Body of pancreas (tissue), 4 donors: ENCODE data around the gene KIAA1549. TPM values are rescaled to one million over a fixed set of nuclear protein-coding genes. Genes with fewer than 3 reads are reported as not detected.
A peak's percentile ranks its signal among the peaks of the same experiment; 100 is the strongest.

Experiments
- ATAC-seq: fragments of 150-250 bp; one replicate; pipeline ENCODE4 v1.9.1; 2016
- DNase-seq, 4 donors: peaks; one replicate each; pipeline ENCODE4 v3.0.0-alpha.2; 2019
- H3K27ac ChIP-seq, 4 donors: fragments of 200-600 bp; sonication (generic); 1 replicate in 3 of 4; 2 replicates in 1 of 4; pipeline versions ENCODE4 v1.5.1 to v1.6.1; 2016 to 2019; ENCODE audit warnings: mild to moderate bottlenecking in 1 of 4, mixed read lengths in 1 of 4, moderate library complexity in 1 of 4
- H3K27me3 ChIP-seq, 2 donors: fragments of 200-600 bp; sonication (generic); one replicate each; pipeline ENCODE4 v1.6.0; 2016; ENCODE audit warnings: mild to moderate bottlenecking in 1 of 2
- H3K36me3 ChIP-seq, 2 donors: fragments of 200-600 bp; sonication (generic); replicated peaks in 1 of 2; 2 replicates each; pipeline ENCODE4 v1.5.1; 2016; ENCODE audit warnings: low read depth in 2 of 2; ENCODE audit not compliant: insufficient read depth in 1 of 2
- H3K4me1 ChIP-seq: fragments of 200-600 bp; sonication (generic); one replicate; pipeline ENCODE4 v1.6.0; 2016
- H3K4me3 ChIP-seq, 2 donors: fragments of 200-600 bp; sonication (generic); 1 replicate in 1 of 2; 2 replicates in 1 of 2; pipeline ENCODE4 v1.5.1; 2016 to 2019
- H3K9me3 ChIP-seq, 3 donors: fragments of 200-600 bp; sonication (generic); 1 replicate in 2 of 3; 2 replicates in 1 of 3; pipeline ENCODE4 v1.5.1; 2016
- POLR2A ChIP-seq, 3 donors: fragments of 450-650 bp; IDR thresholded peaks; one replicate each; pipeline ENCODE4 v1.6.1; 2016; ENCODE audit warnings: antibody characterized with exemption in 3 of 3, mild to moderate bottlenecking in 2 of 3
- WGBS, 2 donors: methylation state at CpG; one replicate each; pipeline ENCODE4 v1.1.5; 2017; 5-methylcytosine and 5-hydroxymethylcytosine counted together
- intact Hi-C: fragments of 100-400 bp; cut with DNase I; formaldehyde crosslinking; loops from one replicate; pipeline ENCODE4 v1.15.1; 2023
- total RNA-seq, 2 donors: library from RNA; depleted of rRNA; stranded (reverse); fragments of >200 nt; gene quantifications; one replicate each; pipeline ENCODE4 v1.1.0, GENCODE V29; 2016
- TF ChIP-seq, protein P1 (sequence below), 7 experiments: fragments of 450-650 bp in 4 of 7; fragments of 200-600 bp in 3 of 7; sonication (generic) in 3 of 7; IDR thresholded peaks; one replicate each; pipeline ENCODE4 v1.5.1; 2016 to 2019; ENCODE audit warnings: antibody characterized with exemption in 7 of 7

Gene KIAA1549
- total RNA-seq, 2 donors from 2014 or later, result 5.3 to 6.0 TPM

DNA sequence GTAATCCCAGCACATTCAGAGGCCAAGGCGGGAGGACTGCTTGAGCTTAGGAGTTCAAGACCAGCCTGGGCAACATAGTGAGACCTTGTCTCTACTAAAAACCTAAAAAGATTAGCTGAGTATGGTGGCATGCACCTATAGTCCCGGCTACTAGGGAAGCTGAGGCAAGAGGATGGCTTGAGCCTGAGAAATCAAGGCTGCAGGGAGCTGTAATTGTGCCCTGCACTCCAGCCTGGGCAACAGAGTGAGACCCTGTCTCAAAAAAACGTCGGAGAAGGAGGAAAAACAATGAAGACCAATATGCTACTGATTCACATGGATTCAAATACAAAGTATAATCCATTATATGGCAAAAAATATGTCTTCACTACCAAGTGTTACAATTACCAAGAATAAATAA lies 41.1 kb upstream of the KIAA1549 start:
- H3K27me3 ChIP-seq, result no peaks in the 10 kb centered on the region
- TF ChIP-seq POLR2A (IDR thresholded peaks at IDR 0.05), result no peak
- TF ChIP-seq, protein P1, sequence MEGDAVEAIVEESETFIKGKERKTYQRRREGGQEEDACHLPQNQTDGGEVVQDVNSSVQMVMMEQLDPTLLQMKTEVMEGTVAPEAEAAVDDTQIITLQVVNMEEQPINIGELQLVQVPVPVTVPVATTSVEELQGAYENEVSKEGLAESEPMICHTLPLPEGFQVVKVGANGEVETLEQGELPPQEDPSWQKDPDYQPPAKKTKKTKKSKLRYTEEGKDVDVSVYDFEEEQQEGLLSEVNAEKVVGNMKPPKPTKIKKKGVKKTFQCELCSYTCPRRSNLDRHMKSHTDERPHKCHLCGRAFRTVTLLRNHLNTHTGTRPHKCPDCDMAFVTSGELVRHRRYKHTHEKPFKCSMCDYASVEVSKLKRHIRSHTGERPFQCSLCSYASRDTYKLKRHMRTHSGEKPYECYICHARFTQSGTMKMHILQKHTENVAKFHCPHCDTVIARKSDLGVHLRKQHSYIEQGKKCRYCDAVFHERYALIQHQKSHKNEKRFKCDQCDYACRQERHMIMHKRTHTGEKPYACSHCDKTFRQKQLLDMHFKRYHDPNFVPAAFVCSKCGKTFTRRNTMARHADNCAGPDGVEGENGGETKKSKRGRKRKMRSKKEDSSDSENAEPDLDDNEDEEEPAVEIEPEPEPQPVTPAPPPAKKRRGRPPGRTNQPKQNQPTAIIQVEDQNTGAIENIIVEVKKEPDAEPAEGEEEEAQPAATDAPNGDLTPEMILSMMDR (IDR thresholded peaks at IDR 0.05), result no peak
- DNase-seq (no peak), ATAC-seq (no peak)
- H3K9me3 ChIP-seq, result no peaks in the 10 kb centered on the region
- peaks cover 0 to 3% of the 10 kb centered on the region in 2 donors for H3K36me3 ChIP-seq
- 64 to 84% methylated on average over 4 of the region's 4 CpGs for WGBS, 2 donors
- H3K4me1 ChIP-seq, result no peaks in the 10 kb centered on the region
- H3K27ac ChIP-seq, result no peak overlapping the region
- no peak overlapping the region for H3K4me3 ChIP-seq
- intact Hi-C loops, result no loop called here

DNA sequence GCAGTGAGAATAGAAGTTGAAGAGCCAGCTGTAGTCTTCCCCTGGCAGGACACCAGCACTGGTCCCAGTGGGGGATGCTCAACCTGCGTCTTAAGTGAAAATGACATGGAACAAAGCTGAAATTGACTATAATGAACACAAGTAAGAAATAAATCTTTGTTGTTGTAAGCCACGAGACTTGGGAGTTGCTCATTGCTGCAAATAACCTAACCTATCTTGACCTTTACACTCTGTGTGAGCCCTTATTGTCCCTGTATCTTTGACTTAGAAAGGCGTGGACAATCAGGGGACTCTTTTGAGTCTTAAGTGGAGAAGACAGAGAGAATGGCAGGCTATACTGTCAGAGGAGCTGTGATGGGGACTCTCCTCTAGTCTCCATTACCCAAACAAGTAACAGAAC lies 37.7 kb upstream of the KIAA1549 start:
- WGBS, 2 donors, result 60 to 74% methylated on average over 3 of the region's 3 CpGs
- ATAC-seq (no peak), DNase-seq (no peak)
- Histone ChIP-seq H3K4me3 (no peak overlapping the region), H3K9me3 (no peaks in the 10 kb centered on the region), H3K4me1 (no peaks in the 10 kb centered on the region), H3K27ac (no peak overlapping the region), H3K36me3 (peaks cover 0 to 3% of the 10 kb centered on the region in 2 donors), H3K27me3 (no peaks in the 10 kb centered on the region)
- no peak for TF ChIP-seq POLR2A (IDR thresholded peaks at IDR 0.05)
- TF ChIP-seq, protein P1 (IDR thresholded peaks at IDR 0.05), result no peak
- intact Hi-C loops, result no loop called here

DNA sequence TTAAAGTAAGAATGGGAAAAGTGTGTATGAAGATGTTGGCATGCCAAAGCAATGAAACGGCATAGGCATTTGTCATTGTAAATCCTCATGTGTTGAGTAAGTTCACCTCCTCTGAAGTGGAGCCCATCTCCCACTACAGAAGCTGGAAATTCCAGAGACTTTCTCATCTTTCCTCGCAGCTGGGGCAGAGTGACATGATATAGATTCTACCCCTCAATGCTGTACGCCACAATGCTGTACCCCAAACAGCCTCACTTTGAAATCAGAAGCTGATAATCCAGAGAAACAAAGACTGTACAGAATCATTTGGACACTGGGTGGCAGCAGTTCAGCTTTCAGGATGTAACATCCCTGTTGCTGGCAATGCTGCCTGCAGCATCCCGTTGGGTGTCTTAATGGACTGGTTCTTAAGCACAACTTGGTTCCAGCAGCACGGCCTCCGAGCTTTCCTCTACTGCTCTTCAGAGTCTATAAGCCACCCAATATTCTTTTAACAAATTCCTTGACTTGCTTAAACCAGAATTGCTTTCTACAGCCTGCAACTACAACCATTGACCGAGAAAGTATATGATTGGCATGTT lies 35.8 kb upstream of the KIAA1549 start:
- TF ChIP-seq, protein P1 (IDR thresholded peaks at IDR 0.05), result peak; percentile 29 to 62 (median 55)
- TF ChIP-seq POLR2A (IDR thresholded peaks at IDR 0.05), result no peak
- peak; percentile 55 to 71 (median 68) for DNase-seq
- peak; percentile 55 for ATAC-seq
- no peaks in the 10 kb centered on the region for H3K9me3 ChIP-seq
- no peak overlapping the region for H3K4me3 ChIP-seq
- no peaks in the 10 kb centered on the region for H3K27me3 ChIP-seq
- no peaks in the 10 kb centered on the region for H3K36me3 ChIP-seq
- no peaks in the 10 kb centered on the region for H3K4me1 ChIP-seq
- no peak overlapping the region for H3K27ac ChIP-seq
- intact Hi-C loops, result no loop called here
- 19 to 22% methylated on average over 7 of the region's 7 CpGs for WGBS, 2 donors

DNA sequence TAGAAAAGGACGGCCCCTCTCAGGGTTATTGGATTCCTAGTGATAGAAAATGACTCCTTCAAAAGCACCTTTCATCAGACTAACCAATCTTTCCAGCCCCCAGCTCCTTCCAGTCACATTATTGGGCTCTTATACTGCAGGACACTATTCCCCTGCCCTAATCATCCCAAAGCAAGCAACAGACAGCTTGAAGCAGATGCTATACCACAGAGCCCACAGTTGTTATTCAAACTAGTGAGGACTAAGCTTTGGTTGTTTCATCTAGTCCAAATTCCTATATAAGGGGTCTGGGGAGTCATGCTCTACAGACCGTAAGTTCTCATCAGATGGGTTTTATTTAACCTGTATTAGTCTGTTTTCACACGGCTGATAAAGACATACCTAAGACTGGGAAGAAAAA lies 30.2 kb upstream of the KIAA1549 start:
- no peaks in the 10 kb centered on the region for H3K9me3 ChIP-seq
- no peaks in the 10 kb centered on the region for H3K27me3 ChIP-seq
- ATAC-seq (no peak), DNase-seq (no peak)
- no peaks in the 10 kb centered on the region for H3K36me3 ChIP-seq
- no peak overlapping the region for H3K27ac ChIP-seq
- WGBS, 2 donors, result 82 to 83% methylated on average over 3 of the region's 3 CpGs
- intact Hi-C loops, result no loop called here
- H3K4me1 ChIP-seq, result no peaks in the 10 kb centered on the region
- TF ChIP-seq, protein P1 (IDR thresholded peaks at IDR 0.05), result no peak
- no peak for TF ChIP-seq POLR2A (IDR thresholded peaks at IDR 0.05)
- H3K4me3 ChIP-seq, result no peak overlapping the region
